Muscle layer of duodenum (tissue), 2 donors: ENCODE measurements around the gene ASMT.
"Not testable (repeated sequence)": the region's sequence is repeated elsewhere in the genome, so short reads cannot be mapped to it uniquely, and the experiment has no call there.

Experiments
- H3K27ac ChIP-seq: one replicate; pipeline ENCODE4 v1.7.0; 2013; ENCODE audit warnings: mild to moderate bottlenecking, low read length
- H3K27me3 ChIP-seq: one replicate; pipeline ENCODE4 v1.7.0; 2013; ENCODE audit warnings: low read depth, mild to moderate bottlenecking, control low read depth, low read length
- H3K36me3 ChIP-seq, 2 donors: one replicate each; pipeline ENCODE4 v1.7.0; 2013; ENCODE audit warnings: low read length in 2 of 2, control low read depth in 1 of 2, mild to moderate bottlenecking in 1 of 2; ENCODE audit not compliant: insufficient read depth in 2 of 2, control insufficient read depth in 1 of 2
- H3K4me1 ChIP-seq, 2 donors: one replicate each; pipeline ENCODE4 v1.7.0; 2013; ENCODE audit warnings: low read length in 2 of 2, mild to moderate bottlenecking in 2 of 2, control low read depth in 1 of 2, moderate library complexity in 1 of 2; ENCODE audit not compliant: insufficient read depth in 2 of 2, control insufficient read depth in 1 of 2
- H3K4me3 ChIP-seq, 2 donors: one replicate each; pipeline ENCODE4 v1.7.0; 2013; ENCODE audit warnings: low read length in 2 of 2, low read depth in 1 of 2, mild to moderate bottlenecking in 1 of 2
- H3K9me3 ChIP-seq, 2 donors: one replicate each; pipeline ENCODE4 v1.7.0; 2013; ENCODE audit warnings: low read length in 2 of 2, control low read depth in 1 of 2, mild to moderate bottlenecking in 1 of 2; ENCODE audit not compliant: control insufficient read depth in 1 of 2
- donor health status: healthy.

The ASMT gene

DNA sequence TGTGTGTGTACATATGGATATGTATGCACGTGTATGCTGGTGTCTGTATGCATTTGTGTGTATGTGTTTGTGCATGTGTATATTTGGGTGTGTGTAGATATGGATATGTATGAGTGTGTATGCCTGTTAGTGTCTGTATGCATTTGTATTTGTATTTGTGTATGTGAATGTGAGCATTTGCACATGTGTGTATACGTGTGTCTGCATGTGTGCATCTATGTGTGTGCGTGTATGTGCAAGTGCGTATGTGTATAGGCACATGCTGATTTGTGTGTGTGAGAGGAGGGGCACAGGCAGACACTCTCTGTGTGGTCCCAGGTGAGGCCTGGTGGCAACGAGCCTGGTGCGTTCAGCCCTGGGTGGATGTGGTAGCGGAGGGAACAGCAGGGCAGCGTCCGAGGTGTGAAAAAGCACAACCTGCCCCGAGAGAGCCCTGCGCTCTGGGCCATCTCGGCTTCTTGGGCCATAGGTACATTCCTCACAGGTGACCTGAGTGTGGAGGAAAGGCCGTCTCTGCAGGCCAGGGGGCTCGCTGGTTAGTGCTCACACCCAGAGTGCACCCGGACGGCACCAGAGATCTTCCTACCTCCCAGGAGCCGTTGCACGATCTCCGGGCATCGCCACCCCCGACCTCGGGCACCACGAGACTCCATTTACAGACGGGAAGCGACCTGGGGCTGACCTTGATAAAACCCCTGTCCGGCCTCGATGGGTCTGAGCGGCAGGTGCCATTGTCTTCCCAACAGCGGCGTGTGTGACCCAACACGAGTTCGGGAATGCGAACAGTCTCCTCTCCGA is 45.0 kb downstream of the ASMT start:
- no peaks in the 10 kb centered on the region for H3K36me3 ChIP-seq
- H3K27me3 ChIP-seq = no peaks in the 10 kb centered on the region
- H3K27ac ChIP-seq = no peak overlapping the region
- peaks cover 0 to 3% of the 10 kb centered on the region in 2 donors for H3K4me1 ChIP-seq
- H3K9me3 ChIP-seq = no peaks in the 10 kb centered on the region
- no peak overlapping the region for H3K4me3 ChIP-seq

GRCh38 chrX:1661048-1661921 is 46.4 kb downstream of the ASMT start:
- Histone ChIP-seq H3K36me3 (no peaks in the 10 kb centered on the region), H3K9me3 (no peaks in the 10 kb centered on the region), H3K27me3 (no peaks in the 10 kb centered on the region), H3K27ac (no peak overlapping the region), H3K4me3 (no peak overlapping the region), H3K4me1 (peaks cover 0 to 3% of the 10 kb centered on the region in 2 donors)

- Histone ChIP-seq H3K27me3 (no peaks in the 10 kb centered on the region), H3K4me3 (no peak overlapping the region), H3K9me3 (no peaks in the 10 kb centered on the region), H3K27ac (no peak overlapping the region), H3K36me3 (no peaks in the 10 kb centered on the region), H3K4me1 (peaks cover 0 to 3% of the 10 kb centered on the region in 2 donors)
Measured at GRCh38 chrX:1661922-1662221, 47.0 kb downstream of the ASMT start.

DNA sequence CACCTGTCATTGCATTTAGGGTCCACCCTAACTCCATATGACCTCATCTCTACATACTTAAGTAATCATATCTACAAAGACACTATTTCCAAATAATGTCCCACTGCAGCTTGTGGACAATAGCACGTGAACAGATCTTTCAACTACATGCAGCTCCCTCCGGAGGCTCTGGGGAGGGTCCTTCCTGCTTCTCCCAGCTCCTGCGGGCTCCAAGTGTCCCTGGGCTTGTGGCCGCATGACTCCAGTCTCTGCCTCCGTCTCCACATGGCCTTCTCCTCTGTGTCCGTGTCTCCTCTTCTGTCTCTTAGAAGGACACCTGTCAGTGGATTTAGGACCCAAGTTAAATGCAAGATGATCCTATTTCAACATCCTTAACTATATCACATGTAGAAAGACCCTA is 52.7 kb downstream of the ASMT start:
- Histone ChIP-seq H3K4me3 (no peak overlapping the region), H3K9me3 (no peaks in the 10 kb centered on the region), H3K27ac (no peak overlapping the region), H3K4me1 (no peaks in the 10 kb centered on the region), H3K36me3 (no peaks in the 10 kb centered on the region), H3K27me3 (no peaks in the 10 kb centered on the region)

DNA sequence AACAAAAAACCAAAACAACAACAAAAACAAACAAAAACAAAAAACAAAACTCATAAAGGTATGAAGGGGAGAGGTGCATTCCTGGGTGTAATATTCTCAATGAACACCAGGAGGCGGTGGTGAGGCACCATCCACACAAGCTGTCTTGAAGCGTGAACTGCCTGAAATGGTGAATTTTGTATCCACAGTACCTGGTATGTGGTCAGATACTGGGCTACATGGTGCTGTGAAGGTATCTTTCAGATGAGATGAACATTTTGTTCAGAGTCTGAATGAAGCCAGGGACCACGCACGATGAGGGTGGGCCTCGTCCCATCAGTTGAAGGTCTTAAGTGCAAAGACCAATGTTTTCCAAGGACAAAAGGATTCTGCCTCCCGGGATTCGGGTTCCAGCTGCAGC is 58.5 kb downstream of the ASMT start:
- H3K9me3 ChIP-seq = no peaks in the 10 kb centered on the region
- H3K4me1 ChIP-seq = no peaks in the 10 kb centered on the region
- no peaks in the 10 kb centered on the region for H3K36me3 ChIP-seq
- H3K27ac ChIP-seq = no peak overlapping the region
- no peaks in the 10 kb centered on the region for H3K27me3 ChIP-seq
- no peak overlapping the region for H3K4me3 ChIP-seq

- Histone ChIP-seq H3K36me3 (no peaks in the 10 kb centered on the region), H3K27ac (no peak overlapping the region)
Measured at GRCh38 chrX:1676866-1677265, 62.0 kb downstream of the ASMT start.

DNA sequence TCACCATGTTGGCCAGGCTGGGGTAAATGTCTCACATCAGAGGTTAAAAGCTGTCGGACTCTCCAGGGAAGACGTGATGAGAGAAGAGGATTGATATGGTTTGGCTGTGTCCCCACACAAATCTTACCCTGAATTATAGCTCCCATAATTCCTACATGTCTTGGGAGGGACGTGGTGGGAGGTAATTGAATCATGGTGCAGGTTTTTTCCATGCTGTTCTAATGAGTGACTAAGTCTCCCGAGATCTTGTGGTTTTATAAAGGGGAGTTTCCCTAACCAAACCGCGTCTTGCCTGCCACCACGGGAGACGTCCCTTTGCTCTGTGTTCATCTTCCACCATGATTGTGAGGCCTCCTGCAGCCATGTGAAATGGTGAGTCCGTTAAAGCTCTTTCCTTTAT is 64.4 kb downstream of the ASMT start:
- H3K9me3 ChIP-seq = peaks cover 0 to 2% of the 10 kb centered on the region in 2 donors
- no peaks in the 10 kb centered on the region for H3K27me3 ChIP-seq
- H3K4me3 ChIP-seq = no peak overlapping the region
- no peaks in the 10 kb centered on the region for H3K36me3 ChIP-seq
- no peak overlapping the region for H3K27ac ChIP-seq
- H3K4me1 ChIP-seq = no peaks in the 10 kb centered on the region

More at GRCh38 chrX:1676866-1677265, 62.0 kb downstream of the ASMT start:
- Histone ChIP-seq H3K9me3 (no peaks in the 10 kb centered on the region), H3K4me3 (no peak overlapping the region), H3K27me3 (no peaks in the 10 kb centered on the region), H3K4me1 (no peaks in the 10 kb centered on the region)

DNA sequence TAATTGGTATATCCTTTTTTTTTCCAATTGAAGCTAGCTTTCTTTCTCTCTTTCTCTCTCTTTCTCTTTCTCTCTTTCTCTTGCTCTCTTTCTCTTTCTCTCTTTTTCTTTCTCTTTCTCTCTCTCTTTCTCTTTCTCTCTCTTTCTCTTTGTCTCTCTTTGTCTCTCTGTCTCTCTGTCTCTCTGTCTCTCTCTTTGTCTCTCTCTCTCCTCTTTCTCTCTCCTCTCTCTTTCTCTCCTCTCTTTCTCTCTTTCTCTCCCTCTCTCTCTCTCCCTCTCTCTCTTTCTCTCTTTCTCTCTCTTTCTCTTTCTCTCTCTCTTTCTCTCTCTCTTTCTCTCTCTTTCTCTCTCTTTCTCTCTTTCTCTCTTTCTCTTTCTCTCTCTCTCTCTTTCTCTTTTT is 66.6 kb downstream of the ASMT start:
- Histone ChIP-seq H3K9me3 (peaks cover 0 to 2% of the 10 kb centered on the region in 2 donors), H3K36me3 (no peaks in the 10 kb centered on the region), H3K27ac (no peak overlapping the region), H3K4me3 (no peak overlapping the region), H3K4me1 (no peaks in the 10 kb centered on the region), H3K27me3 (no peaks in the 10 kb centered on the region)

DNA sequence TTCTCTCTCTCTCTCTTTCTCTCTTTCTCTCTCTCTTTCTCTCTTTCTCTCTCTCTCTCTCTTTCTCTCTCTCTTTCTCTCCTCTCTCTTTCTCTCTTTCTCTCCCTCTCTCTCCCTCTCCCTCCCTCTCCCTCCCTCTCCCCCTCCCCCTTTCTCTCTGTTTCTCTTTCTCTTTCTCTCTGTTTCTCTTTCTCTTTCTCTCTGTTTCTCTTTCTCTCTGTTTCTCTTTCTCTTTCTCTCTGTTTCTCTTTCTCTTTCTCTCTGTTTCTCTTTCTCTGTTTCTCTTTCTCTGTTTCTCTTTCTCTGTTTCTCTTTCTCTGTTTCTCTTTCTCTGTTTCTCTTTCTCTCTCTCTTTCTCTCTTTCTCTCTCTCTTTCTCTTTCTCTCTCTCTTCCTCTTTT is 67.0 kb downstream of the ASMT start:
- not testable (repeated sequence) for H3K36me3 ChIP-seq, H3K9me3 ChIP-seq, H3K27ac ChIP-seq, H3K4me1 ChIP-seq, H3K27me3 ChIP-seq, H3K4me3 ChIP-seq

GRCh38 chrX:1682501-1682900 is 67.6 kb downstream of the ASMT start:
- H3K27me3 ChIP-seq, H3K9me3 ChIP-seq, H3K36me3 ChIP-seq, H3K27ac ChIP-seq, H3K4me1 ChIP-seq, H3K4me3 ChIP-seq: not testable (repeated sequence)

GRCh38 chrX:1684883-1685282 is 70.0 kb downstream of the ASMT start:
- not testable (repeated sequence) for H3K27me3 ChIP-seq, H3K4me1 ChIP-seq, H3K4me3 ChIP-seq, H3K27ac ChIP-seq, H3K36me3 ChIP-seq, H3K9me3 ChIP-seq
